GM19467 (cell line): ENCODE measurements around the gene OR4D9.
A peak's percentile ranks its signal among the peaks of the same experiment; 100 is the strongest.

ENCODE experiments used
- ATAC-seq: cut with Tn5 transposase; IDR thresholded peaks from one replicate; pipeline ENCODE4 v1.9.1; 2021; ENCODE audit warnings: mild to moderate bottlenecking, moderate library complexity; ENCODE audit not compliant: unreplicated experiment

OR4D9 gene

GRCh38 chr11:59550368-59550841, 39.1 kb downstream of the OR4D9 start:
- peak; percentile 89 for ATAC-seq

DNA sequence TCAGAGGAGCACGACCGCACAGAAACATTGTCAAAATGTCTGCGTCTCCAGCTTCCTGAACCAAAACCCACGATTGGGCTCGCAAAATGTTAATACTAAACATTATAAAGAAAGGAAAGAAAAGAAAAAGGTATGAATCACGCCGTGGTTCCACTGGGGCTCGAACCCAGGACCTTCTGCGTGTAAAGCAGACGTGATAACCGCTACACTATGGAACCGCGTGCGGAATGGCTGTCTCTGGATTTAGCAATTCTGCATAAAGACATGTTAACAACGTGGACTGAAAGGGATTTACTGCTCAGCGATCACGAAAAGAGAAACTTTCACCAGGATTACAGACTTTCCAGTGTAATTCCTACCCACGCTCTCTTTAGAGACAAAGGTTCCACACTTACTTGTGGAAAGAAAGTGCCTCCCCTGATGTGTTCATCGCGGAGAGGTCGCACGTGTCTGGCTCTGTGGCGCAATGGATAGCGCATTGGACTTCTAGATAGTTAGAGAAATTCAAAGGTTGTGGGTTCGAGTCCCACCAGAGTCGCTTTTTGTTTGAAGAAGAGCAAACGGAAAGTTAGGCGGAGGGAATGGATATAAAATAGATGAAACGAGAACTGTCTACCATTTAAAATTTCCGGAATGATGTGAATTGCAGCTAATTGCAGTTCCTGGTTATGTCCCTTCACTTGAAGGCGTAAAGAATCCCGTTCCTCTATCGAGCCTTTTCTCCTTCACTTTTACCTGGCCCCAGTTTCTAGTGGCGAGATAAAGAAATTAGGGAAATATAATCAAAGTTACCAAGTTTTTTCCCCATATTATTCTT, 39.7 kb downstream of the OR4D9 start:
- peak; percentile 32 for ATAC-seq

GRCh38 chr11:59551659-59552521, 40.6 kb downstream of the OR4D9 start:
- no peak for ATAC-seq

DNA sequence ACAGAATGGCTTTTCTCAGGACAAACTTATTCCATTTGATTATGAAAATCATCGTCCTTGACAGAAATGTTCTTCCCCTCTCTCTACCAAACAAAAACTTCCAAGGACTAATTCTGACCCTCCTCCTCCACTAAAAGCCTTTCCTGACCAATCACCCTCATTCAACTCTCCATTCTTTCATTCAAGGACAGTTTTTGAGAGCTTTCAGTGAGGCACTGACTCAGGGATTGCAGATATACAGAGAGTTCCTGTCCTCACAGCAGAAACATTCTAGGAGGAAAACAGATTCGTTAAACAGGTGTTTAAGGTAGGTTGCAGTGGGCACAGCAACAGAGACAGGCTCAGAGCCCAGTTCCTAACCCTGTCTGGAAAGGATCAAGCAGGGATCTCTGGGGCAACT, 41.5 kb downstream of the OR4D9 start:
- no peak for ATAC-seq

- ATAC-seq = no peak
Observed at GRCh38 chr11:59553323-59553722, 42.0 kb downstream of the OR4D9 start.

DNA sequence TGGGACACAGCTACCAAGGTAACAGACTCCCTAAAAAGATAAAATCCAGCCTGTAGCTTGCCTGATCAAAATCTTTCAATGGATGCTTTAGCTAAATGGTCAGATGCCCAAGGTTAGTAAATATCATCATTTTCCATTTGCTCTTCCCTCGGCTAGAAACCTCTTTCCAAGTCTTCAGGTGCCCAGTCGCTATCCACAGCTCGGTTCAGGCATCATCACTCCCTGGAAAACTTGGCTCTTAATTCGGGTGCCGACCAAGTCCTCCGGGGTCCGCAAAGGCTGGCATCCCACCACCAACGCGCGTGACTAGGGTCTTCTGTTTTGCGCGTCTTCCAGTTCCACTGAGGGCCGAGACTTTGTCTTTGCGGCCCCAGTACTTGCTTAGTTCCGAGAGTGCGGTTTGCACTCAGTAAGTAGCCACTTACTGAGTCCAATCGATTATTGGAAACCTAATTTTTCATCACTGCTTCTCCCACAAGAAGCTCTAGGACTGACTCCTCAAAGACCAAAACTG, 44.3 kb downstream of the OR4D9 start:
- ATAC-seq = no peak

DNA sequence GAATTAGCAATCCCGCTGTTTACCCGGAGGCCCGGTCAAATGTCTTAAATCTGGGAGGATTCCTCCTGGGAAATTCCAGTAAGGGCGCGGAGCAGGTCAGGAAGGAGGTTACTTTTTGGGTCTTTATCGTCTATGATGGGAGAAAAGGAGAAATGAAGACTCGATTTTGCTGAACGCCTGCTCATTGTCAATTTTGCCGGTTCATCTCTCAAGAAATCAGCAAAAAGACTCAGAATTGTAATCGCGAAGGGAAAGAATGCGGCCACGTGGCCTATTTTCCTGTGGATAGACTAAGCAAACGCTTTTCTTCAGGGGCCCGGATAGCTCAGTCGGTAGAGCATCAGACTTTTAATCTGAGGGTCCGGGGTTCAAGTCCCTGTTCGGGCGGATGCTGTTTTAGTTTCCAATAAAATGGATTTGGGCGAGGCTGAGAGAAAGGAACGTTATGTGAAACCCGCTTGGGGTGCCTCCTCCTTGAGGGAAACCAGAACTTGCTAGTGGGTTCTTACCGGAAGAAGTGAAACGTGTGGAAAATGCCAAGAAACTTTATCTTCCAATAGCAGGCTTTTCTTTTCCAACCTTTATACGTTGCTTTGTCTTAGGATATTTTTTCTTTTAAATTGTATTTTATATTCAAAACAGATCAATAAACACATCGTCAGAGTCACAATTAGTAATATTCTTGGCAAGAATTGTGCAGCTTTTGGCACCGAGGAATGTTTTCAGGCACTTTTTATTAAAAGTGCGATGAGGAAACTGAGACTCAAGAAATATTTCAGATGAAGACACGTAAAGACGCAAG, 45.0 kb downstream of the OR4D9 start:
- ATAC-seq = peak; percentile 30

DNA sequence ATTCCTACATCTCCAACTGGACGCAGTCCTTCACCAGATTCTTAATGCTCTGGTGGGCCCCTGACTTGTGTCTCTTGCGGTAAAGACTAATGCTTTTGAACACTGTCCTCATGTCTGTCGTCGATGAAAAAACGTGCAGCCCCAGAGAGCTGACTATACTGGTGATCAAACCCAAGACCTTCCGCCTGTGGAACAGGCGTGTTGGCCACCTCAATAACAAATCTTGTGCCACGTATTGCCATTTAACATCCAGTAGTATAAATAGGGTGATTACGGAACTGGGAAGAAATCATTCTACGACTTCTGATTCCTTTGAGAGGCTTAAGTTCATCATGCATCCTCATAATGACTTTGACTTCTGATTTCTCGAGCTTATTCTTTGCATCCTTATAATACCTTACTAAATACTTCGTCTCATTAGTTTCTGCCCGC, 45.6 kb downstream of the OR4D9 start:
- ATAC-seq = no peak

DNA sequence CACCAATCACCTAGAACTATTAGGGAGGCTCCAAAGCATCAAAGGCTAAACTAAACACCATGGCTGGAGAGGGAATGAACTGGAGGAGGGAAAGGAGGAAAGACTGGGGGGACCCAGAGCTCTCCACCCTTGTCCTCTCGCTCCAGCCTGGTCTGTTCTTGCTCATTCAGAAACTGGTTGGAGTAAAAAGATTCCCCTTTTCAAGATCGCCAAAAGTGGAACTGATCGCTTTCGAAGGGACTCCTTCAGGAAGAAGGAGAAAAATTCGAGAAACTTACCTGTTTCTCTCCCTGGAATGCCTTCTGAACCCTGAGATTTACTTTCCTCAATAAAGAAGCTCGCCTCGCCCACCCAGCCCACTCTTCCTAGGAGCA, 46.9 kb downstream of the OR4D9 start:
- no peak for ATAC-seq

DNA sequence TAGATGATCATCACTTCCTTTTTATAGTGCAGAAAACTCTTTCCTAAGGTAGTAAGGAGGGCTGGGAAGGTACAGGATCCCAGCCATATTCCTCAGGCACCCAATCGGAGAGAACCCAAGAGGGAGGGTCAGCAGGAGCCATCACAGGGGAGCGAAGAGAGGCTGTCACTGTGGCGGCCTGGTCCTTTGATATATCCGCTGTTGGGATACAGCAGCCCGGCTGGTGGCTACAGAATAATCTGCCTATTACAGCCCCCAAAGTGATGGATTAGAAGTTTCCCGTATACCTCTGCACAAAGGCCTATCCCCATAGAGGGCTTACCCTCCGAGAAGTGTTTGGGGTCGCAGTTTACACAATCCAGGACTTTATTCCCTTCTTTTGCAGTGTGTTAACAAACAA, 48.5 kb downstream of the OR4D9 start:
- ATAC-seq = no peak

DNA sequence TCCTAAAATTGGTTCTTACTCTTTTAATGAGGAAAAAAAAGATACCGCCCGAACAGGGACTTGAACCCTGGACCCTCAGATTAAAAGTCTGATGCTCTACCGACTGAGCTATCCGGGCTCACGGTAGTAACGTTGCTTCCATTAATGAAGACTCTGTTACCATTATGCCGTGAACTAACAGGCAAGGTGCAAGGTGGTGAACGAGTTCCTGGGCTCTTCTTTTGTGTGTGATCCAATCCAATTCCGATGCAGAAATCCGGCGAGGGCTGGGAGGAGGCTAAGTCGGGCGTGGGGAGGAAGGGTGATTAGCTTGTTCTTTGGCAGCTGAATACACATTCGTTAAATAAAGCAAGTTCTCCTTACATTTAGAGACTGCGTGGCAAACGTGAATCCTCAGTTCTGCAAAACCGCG, 49.0 kb downstream of the OR4D9 start:
- ATAC-seq = peak; percentile 21

DNA sequence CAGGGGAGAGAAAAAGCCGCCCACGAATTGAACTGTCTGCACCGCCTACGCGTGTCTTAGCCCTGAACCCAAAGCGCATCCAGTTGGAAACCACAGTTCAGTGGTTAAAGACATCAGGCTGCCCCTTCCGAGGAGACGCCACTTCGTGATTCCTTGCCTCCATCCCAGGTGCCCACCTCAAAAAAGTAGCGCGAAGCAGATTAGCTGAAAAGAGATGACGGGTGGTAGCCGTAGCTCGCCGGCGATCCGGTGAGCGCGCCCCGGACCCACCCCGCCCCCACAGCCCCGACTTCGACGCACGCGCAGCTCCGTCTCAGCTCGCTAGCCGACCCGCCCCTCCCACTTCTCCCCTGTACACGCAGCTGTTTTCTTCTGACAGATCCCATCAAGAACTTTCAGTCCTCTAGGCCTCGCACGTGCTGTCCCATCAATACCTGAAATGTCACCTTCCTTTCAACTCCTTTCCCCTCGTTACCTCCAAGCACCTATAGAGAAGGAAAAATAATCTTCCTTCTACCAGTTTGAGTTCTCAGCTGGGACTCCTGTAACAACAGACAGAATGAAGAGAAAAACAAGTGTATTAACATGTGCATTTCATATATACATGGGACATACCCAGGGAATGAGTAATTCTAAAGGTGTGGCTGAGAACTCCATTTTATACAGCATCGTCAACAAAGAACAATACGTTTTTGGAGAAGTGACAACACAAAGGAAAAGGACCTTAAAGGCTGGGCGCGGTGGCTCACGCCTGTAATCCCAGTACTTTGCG, 49.5 kb downstream of the OR4D9 start:
- ATAC-seq = peak; percentile 36

DNA sequence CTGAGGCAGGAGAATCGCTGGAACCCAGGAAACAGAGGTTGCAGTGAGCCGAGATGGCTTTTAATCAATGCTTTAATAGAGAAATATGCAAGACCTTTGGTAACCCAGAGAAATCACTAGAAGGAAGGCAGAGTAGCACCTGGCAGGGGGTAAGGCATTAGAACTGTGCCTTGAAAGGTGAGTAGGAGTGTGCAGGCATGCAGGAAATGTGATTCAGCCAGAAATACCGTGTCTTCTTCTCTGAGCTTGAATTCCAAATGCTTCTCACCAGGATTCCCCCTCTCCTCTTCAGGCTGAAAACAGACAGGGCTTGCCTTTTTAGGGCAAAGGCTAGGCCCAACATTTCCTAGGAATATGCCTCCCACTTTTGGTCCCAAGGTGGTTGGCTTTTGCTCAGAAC, 51.0 kb downstream of the OR4D9 start:
- ATAC-seq = no peak
